ACHN (cell line): Measurements from ENCODE around the gene NUMBL.

ENCODE experiments used
- DNase-seq: peaks from one replicate; pipeline ENCODE4 v3.0.0-alpha.2; 2015
- in situ Hi-C: cut with HindIII; loops from 2 replicates; pipeline ENCODE4 v1.10.0; 2017; ENCODE audit warnings: low sequenced_read_pairs, low pct_ligation_motif_present, low pct_unique_long_range_greater_than_20kb

Gene NUMBL

DNA sequence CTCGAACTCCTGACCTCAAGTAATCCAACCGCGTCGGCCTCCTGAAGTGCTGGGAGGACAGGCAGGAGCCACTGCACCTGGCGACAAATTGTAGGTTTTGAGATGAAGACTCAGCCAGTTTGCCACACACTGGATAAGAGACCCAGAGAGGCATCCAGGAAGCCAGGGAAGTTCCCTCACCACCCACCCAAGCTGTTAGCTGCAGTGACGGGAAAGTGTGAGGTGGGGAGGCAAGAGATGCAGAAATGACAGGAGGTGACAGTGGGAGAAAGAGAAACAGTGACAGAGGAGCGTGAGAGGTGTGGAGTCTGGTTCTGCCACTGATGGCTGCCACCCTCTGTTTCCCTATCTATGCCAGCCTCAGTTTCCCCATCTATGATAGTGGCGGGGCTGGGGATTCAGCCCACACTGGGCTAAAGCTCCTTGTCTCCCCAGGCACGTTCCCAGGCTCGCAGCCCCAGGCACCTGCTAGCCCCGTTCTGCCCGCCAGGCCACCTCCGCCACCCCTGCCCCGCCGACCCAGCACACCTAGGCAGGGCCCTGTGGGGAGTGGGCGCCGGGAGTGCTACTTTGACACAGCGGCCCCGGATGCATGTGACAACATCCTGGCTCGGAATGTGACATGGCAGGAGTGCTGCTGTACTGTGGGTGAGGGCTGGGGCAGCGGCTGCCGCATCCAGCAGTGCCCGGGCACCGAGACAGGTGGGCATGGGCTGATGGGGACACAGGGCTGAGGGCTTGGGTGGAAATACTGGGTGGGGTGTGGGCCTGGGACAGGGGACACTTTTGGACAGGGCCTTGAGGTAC lies 68.3 kb downstream of the NUMBL start:
- in situ Hi-C loops = no loop called here
- DNase-seq = no peak

DNA sequence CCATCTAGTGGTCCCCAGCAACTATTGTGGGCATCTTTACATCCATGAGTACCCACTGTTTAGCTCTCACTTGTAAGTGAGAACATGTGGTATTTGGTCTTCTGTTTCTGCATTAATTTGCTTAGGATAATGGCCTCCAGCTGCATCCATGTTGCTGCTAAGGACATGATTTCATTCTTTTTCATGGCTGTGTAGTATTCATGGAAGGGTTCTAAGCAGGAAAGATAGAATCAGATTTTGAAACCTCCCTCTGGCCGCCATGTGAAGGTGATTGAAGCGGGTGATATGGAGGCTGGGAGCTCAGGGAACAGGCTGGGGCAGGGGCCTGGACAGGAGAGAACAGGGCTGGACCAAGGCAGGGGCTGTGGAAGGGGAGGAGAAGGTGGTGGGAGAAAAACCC lies 69.2 kb downstream of the NUMBL start:
- in situ Hi-C loops = no loop called here
- no peak for DNase-seq

DNA sequence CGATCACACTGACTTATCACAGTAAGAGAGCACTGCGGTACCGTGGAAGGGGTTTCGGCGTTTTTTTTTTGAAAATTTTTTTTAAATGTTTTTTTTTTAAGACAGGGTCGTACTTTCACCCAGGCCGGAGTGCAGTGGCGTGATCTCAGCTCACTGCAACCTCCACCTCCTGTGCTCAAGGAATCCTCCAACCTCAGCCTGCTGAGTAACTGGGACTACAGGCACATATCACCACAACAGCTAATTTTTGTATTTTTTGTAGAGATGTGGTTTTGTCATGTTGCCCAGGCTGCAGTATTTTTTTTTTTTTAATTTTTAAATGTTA lies 70.3 kb downstream of the NUMBL start:
- in situ Hi-C loops = no loop called here
- DNase-seq = no peak

DNA sequence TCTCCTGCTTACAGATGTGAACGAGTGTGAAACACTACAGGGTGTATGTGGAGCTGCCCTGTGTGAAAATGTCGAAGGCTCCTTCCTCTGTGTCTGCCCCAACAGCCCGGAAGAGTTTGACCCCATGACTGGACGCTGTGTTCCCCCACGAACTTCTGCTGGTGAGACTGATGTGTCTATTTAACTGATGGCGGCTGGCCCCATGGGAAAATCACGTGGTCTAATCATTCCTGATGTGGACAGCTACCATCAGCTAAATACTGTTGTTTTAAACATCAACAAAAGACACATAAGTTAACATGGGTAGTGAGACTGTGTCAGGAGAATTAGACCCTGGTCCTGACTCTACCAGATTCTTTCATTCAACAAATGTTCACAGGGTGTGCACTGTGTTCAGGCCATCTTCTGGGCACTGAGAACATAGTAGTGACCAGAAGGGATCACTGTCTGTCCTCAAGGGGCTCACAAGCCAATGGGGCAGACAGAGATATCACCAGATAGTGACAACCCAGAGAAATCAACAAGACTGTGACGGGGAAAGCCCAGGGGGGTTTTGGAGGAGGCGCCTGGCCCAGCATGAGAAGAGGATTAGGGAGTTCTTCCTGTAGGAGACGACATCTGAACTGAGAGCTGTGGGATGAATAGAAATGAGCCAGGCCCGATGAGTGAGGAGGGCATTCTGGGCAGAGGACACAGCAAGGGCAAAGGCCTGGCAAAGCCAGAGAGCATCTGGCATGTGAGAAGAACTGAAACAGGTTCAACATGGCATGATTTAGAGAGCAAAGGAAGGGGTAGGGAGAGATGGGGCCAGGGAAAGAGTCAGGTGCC lies 70.9 kb downstream of the NUMBL start:
- in situ Hi-C loops = no loop called here
- no peak for DNase-seq

DNA sequence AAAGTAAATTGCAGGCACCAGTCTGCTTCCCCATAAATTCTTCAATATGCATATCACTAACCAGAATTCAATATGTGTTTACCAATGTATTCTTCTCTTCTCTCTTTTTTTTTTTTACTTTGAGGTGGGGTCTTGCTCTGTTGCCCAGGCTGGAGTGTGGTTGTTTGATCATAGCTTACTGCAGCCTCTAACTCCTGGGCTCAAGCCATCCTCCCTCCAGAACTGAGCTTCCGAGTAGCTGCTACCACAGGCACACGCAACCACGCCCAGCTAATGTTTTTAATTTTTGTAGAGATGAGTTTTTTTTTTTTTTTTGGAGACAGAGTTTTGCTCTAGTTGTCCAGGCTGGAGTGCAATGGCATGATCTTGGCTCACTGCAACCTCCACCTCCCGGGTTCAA lies 72.5 kb downstream of the NUMBL start:
- DNase-seq = no peak
- in situ Hi-C loops = no loop called here

DNA sequence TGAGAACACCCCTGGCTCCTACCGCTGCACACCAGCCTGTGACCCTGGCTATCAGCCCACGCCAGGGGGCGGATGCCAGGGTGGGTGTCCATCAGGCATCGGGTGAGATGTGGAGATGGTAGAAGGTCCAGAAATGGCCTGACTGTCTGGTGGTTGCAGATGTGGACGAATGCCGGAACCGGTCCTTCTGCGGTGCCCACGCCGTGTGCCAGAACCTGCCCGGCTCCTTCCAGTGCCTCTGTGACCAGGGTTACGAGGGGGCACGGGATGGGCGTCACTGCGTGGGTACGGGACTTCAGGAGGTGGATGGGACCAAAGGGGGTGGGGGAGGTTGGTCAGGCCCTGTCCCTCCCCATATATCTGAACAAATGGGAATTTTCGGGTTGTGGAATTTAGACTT lies 73.5 kb downstream of the NUMBL start:
- DNase-seq = no peak
- in situ Hi-C loops = no loop called here

DNA sequence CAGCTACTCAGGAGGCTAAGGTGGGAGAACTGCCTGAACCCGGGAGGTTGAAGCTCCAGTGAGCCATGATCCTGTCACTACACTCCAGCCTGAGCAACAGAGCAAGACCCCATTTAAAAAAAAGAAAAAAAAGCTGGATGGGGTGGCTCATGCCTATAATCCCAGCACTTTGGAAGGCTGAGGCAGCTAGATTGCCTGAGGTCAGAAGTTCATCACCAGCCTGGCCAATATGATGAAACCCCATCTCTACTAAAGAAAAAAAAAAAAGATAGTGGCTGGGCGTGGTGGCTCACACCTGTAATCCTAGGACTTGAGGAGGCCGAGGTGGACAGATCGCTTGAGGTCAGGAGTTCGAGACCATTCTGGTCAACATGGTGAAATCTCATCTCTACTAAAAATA lies 74.3 kb downstream of the NUMBL start:
- DNase-seq = no peak
- in situ Hi-C loops = no loop called here
